ENCODE measurements around the gene AGBL1.
"Not testable (repeated sequence)": the region's sequence is repeated elsewhere in the genome, so short reads cannot be mapped to it uniquely, and the experiment has no call there.

DNA sequence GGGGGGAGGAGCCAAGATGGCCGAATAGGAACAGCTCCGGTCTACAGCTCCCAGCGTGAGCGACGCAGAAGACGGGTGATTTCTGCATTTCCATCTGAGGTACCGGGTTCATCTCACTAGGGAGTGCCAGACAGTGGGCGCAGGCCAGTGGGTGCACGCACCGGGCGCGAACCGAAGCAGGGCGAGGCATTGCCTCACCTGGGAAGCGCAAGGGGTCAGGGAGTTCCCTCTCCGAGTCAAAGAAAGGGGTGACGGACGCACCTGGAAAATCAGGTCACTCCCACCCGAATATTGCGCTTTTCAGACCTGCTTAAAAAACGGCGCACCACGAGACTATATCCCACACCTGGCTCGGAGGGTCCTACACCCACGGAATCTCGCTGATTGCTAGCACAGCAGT, 448.4 kb downstream of the AGBL1 start:
- TF ChIP-seq, protein P1, sequence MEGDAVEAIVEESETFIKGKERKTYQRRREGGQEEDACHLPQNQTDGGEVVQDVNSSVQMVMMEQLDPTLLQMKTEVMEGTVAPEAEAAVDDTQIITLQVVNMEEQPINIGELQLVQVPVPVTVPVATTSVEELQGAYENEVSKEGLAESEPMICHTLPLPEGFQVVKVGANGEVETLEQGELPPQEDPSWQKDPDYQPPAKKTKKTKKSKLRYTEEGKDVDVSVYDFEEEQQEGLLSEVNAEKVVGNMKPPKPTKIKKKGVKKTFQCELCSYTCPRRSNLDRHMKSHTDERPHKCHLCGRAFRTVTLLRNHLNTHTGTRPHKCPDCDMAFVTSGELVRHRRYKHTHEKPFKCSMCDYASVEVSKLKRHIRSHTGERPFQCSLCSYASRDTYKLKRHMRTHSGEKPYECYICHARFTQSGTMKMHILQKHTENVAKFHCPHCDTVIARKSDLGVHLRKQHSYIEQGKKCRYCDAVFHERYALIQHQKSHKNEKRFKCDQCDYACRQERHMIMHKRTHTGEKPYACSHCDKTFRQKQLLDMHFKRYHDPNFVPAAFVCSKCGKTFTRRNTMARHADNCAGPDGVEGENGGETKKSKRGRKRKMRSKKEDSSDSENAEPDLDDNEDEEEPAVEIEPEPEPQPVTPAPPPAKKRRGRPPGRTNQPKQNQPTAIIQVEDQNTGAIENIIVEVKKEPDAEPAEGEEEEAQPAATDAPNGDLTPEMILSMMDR (IDR thresholded peaks at IDR 0.05), result not testable (repeated sequence)
- not testable (repeated sequence) for TF ChIP-seq JUNB (IDR thresholded peaks at IDR 0.05); POLR2A (IDR thresholded peaks at IDR 0.05; ENCODE audit: low read length); RNF2 (IDR thresholded peaks at IDR 0.05; ENCODE audit: borderline replicate concordance, low read depth); RAD21 (conservative IDR thresholded peaks at IDR 0.05 in 1 of 2, IDR thresholded peaks at IDR 0.05 in 1 of 2); EHMT2 (IDR thresholded peaks at IDR 0.05; ENCODE audit: low read depth)
- TF ChIP-seq, protein P2, sequence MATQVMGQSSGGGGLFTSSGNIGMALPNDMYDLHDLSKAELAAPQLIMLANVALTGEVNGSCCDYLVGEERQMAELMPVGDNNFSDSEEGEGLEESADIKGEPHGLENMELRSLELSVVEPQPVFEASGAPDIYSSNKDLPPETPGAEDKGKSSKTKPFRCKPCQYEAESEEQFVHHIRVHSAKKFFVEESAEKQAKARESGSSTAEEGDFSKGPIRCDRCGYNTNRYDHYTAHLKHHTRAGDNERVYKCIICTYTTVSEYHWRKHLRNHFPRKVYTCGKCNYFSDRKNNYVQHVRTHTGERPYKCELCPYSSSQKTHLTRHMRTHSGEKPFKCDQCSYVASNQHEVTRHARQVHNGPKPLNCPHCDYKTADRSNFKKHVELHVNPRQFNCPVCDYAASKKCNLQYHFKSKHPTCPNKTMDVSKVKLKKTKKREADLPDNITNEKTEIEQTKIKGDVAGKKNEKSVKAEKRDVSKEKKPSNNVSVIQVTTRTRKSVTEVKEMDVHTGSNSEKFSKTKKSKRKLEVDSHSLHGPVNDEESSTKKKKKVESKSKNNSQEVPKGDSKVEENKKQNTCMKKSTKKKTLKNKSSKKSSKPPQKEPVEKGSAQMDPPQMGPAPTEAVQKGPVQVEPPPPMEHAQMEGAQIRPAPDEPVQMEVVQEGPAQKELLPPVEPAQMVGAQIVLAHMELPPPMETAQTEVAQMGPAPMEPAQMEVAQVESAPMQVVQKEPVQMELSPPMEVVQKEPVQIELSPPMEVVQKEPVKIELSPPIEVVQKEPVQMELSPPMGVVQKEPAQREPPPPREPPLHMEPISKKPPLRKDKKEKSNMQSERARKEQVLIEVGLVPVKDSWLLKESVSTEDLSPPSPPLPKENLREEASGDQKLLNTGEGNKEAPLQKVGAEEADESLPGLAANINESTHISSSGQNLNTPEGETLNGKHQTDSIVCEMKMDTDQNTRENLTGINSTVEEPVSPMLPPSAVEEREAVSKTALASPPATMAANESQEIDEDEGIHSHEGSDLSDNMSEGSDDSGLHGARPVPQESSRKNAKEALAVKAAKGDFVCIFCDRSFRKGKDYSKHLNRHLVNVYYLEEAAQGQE (IDR thresholded peaks at IDR 0.05), result not testable (repeated sequence)
- TF ChIP-seq, protein P3, sequence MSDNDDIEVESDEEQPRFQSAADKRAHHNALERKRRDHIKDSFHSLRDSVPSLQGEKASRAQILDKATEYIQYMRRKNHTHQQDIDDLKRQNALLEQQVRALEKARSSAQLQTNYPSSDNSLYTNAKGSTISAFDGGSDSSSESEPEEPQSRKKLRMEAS (IDR thresholded peaks at IDR 0.05), result not testable (repeated sequence)

All from A549 (cell line).